MM.1S (cell line): ENCODE measurements around the gene AMZ2.
"Not testable (repeated sequence)": the region's sequence is repeated elsewhere in the genome, so short reads cannot be mapped to it uniquely, and the experiment has no call there.

Experiments
- CTCF ChIP-seq: fragments of 300-600 bp; sonication (generic); IDR thresholded peaks from 2 replicates; pipeline ENCODE4 v1.5.1; 2016; ENCODE audit warnings: antibody characterized with exemption, low read length, mixed read lengths
- EZH2 ChIP-seq: fragments of 300-600 bp; sonication (generic); optimal IDR thresholded peaks from 2 replicates; pipeline ENCODE3; 2017; ENCODE audit warnings: low read depth, mild to moderate bottlenecking, antibody characterized with exemption, low read length, mixed read lengths
- EZH2phosphoT487 ChIP-seq: fragments of 300-600 bp; sonication (generic); IDR thresholded peaks from 2 replicates; pipeline ENCODE4 v1.6.1; 2018; ENCODE audit warnings: antibody characterized with exemption, low read length

- not testable (repeated sequence) for TF ChIP-seq EZH2phosphoT487, EZH2, CTCF
Observed at GRCh38 chr17:68228039-68228680, 19.7 kb upstream of the AMZ2 start.
